SKM-1 (cell line): ENCODE measurements around the gene TSC2.
"Not testable (repeated sequence)": the region's sequence is repeated elsewhere in the genome, so short reads cannot be mapped to it uniquely, and the experiment has no call there.

ENCODE experiments used
- DNase-seq: peaks from one replicate; lab custom pipeline; 2025; ENCODE audit not compliant: unreplicated experiment; lab: John Stamatoyannopoulos, UW

Gene TSC2

DNA sequence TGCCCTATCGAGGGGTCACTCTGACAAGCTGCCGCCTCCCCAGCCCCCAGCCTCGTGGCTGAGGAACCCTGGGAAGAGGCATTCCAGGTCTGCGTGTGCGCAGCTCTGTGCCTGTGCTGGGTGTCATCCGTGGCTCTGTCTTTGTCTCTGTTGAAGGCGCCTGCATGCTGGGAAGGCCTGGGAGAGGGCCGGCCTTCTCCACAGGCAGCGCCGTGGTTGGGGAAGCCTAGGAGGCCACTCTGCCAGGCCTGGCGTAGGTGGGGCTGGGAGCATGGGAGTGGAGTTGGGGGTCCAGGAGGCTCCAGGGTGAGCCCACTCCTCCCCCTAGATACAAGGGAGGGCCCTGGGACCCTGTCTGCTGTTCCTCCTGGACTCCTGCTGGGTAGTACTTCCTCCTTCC, 17.7 kb upstream of the TSC2 start:
- no peak for DNase-seq

DNA sequence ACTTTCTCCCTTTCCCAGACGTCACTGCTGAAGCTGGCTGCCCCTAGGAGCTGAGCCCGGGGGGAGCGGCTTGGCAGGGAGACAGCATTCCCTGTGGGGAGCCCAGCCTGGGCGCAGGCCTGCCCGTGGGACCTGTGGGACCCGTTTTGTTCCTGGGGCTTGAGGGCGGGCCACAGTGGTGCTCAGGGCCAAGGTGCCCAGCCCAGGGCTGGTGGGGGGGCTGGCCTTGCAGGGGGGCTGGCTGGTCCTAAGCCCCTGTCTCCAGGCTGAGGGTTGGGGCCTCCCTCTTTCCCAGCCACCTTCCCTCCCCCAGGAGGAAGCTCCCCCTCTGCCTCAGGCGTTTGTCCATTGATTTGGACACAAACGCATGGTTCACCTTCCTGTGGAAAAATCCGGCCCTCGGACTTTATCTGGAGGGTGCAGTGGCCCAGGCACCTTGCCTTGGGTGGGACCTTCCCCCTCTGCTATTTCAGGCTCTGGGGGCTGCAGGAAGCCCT, 16.7 kb upstream of the TSC2 start:
- no peak for DNase-seq

GRCh38 chr16:2032285-2033056, 15.3 kb upstream of the TSC2 start:
- no peak for DNase-seq

DNA sequence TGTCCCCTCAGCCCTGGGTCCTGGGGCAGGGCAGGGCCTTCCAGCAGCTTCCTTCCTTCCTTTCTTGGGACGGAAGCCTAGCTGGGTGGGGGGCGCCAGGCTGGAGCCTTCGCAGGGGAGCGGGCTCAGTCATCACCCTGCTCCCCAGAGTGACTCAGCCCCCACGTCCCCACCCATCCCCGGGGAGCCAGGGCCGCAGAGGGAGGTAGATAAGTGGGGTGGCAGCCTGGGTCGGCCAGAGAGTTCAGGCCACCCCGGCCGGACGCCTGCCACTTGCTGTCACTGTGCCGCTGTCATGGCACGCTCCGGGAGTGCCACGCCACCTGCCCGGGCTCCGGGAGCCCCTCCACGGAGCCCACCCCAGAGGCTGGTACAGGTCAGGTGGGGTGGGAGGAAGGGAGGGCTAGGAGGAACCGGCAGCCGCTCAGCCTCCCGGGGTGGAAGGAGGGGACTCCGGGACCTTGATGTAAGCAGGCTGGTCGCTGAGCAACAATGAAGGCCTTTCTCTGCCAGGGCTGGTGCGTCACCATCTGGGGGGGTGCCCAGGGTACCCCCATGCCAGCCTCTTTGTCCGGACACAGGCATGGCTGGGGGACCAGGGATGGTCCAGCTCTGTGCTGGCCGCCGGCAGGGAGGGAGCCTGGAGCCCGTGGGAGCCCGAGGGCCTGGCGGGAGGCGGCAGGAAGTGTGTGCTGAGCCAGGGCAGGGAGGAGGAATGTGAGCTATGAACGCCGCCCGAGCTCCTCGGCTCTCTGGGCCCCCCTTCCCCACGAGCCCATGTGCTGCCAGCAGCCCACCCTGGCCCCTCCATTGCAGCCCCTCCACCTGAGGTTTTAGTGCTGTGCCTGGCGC, 14.5 kb upstream of the TSC2 start:
- DNase-seq: no peak

GRCh38 chr16:2033909-2034695, 13.7 kb upstream of the TSC2 start:
- not testable (repeated sequence) for DNase-seq

GRCh38 chr16:2034696-2035430, 12.9 kb upstream of the TSC2 start:
- DNase-seq: no peak

GRCh38 chr16:2035431-2036199, 12.2 kb upstream of the TSC2 start:
- no peak for DNase-seq

- no peak for DNase-seq
These were observed 11.4 kb upstream of the TSC2 start for GRCh38 chr16:2036200-2036966.

DNA sequence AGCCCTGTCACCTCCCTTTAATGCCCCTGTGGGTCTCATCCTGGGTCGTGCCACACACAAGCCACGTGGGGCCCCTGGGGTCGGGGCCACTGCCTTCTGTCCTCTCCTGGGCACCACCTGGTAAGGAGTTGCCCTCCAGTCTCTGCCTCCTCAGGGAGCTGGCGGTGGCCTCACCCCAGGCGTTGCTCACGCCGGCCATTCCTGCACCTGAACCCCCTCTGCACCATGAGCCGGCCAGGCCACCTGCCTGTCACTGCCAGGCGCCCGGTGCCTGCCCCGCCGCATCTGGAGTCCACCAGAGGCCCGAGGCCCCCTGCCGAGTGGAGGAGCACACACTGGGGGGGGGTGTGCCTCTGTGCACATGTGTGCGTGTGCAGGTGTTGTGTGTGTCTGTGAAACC, 10.7 kb upstream of the TSC2 start:
- DNase-seq: no peak

DNA sequence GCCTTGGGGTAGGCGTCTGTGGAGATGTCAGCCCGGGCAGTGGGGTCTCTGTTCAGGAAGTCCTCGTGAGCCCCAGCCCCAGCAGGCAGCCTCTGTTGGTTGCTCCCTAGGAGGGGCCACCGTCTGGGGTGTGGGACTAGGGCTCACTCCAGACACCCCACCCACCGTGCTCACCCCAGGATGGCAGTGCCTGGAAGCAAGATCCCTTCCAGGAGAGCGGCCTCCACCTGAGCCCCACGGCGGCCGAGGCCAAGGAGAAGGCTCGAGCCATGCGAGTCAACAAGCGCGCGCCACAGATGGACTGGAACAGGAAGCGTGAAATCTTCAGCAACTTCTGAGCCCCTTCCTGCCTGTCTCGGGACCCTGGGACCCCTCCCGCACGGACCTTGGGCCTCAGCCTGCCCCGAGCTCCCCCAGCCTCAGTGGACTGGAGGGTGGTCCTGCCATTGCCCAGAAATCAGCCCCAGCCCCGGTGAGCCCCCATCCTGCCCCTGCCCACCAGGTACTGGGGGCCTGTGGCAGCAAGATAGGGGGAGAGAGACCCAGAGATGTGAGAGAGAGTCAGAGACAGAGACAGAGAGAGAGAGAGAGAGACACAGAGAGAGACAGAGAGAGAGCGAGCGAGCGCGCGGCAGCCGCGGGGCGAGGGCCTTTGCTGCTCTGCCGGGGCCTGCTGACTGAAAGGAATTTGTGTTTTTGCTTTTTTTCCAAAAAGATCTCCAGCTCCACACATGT, 10.0 kb upstream of the TSC2 start:
- no peak for DNase-seq

DNA sequence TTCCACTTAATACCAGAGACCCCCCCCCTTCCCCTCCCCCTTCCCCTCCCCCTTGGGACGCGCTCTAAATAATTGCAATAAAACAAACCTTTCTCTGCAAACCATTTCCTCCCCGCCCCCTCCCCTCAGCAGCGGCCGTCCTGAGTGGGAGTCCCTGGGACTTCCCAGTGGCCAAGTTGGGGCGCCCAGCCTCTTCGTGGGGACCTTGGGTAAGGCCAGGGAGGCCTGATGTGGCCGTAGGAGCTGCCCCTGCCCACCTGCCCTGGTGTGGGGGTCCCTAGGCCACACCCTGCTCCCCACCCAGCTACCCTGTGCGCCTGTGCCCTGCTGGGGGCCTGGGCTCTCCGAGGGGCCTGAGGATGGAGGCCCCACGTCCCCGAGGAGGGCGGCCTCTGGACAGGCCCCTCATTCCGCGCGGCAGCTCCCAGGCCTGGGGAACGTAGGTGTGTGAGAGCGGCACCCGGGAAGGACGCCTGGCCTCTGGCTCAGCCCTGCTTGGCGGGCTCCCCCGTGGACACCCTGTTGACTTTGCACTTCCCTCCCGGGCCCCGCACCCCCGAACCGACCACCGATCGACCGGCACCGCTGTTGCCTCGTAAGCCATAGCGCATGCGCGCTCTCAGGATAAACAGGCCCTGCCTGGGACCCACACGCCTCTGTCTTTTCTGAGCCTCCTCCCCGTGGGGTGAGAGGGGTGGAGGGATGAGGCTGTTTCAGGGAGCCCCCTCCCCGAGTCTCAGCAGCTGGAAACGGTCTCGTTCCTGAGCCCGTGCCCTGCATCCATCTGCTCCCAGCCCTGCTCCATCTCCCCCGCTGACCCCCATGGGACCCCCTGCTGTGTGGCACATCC, 9.2 kb upstream of the TSC2 start:
- DNase-seq: no peak

GRCh38 chr16:2039274-2040031, 8.3 kb upstream of the TSC2 start:
- no peak for DNase-seq

DNA sequence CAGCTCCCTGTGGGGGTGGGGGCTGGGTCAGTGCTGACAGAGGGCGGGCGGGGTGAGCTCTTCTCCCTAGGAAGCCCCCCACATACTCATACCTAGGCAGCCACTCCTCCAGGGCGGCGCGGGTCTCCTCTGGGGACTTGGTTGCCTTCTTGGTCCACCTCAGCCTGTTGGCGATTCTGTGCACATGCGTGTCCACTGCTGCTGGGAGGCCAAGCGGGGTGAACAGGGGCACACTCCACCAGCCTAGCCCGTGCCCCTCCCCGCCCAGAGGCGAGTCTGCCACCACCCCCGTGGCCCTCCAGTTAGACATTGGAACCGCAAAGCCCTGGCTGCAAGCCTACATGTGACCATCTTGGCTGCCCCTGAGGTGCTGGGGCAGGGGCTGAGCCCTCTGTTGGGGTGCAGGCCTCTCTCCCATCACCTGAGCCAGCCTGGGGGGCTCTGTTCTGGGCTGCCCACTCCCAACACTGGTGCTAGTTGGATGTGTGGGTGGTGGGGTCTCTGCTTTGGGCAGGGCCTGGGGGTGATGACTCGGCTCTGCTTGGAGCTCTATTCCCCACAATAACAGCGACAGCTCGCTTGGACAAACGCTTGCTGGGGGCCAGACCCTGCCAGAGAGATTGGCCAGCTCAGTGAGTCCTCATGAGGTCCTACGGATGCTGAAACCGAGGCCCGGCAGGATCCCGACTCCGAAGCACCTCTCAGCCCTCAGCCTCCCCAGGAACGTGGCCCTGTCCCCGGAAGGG, 7.6 kb upstream of the TSC2 start:
- DNase-seq: no peak

GRCh38 chr16:2040787-2041522, 6.8 kb upstream of the TSC2 start:
- DNase-seq: no peak

DNA sequence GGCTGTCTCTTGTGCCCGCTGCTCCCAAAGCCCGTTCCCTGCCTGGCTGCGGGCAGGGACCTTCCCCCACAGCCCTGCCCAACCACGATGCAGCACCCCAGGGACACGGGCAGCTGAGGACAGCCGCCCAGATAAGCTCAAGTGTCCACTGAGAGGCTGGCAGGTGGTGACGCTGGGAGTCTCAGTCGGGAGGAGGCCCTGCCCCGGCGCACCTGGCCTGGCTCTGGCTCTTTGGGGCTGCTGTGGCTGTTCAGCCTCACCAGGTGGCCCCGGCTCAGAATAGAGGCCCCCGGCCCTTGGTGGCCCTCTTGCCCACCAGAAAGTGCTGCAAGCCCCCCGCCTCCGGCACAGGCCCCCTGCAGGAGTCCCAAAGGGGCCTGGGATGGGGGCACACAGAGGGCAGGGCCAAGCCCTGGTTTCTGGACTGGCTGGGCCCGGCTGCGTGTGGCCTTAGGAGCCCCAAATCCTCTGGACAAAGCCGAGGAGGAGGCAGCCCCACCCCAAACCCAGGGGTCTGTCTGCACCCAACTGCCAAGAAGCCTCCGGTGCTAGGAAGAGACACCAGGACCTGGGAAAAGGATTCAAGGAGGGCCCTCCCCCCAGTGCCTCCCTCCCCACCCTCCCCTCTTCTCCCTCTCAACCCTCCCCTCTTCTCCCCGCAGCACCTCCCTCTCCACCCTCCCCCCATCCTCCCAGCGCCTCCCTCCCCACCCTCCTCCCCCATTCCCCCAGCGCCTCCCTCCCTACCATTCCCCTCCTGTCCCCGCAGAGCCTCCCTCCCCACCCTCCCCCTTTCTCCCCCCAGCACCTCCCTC, 5.4 kb upstream of the TSC2 start:
- no peak for DNase-seq
